Chondrocyte (in vitro differentiated cells): ENCODE data around the gene ZNF605. TPM values are rescaled to one million over a fixed set of nuclear protein-coding genes. Genes with fewer than 3 reads are reported as not detected.
"Not testable (repeated sequence)": the region's sequence is repeated elsewhere in the genome, so short reads cannot be mapped to it uniquely, and the experiment has no call there.

Source experiments
- DNase-seq: peaks from one replicate; pipeline ENCODE4 v3.0.0; 2021; ENCODE audit warnings: mixed read lengths, low spot score
- H3K27ac Mint-ChIP-seq: one replicate; pipeline ENCODE4 v1.8.0; 2021; ENCODE audit warnings: mild to moderate bottlenecking, moderate library complexity, mixed read lengths; ENCODE audit not compliant: unreplicated experiment
- H3K27me3 Mint-ChIP-seq: 2 replicates; pipeline ENCODE4 v1.8.0; 2021; ENCODE audit warnings: low read depth, mixed read lengths
- H3K36me3 Mint-ChIP-seq: 2 replicates; pipeline ENCODE4 v1.8.0; 2021; ENCODE audit warnings: low read depth, mixed read lengths
- H3K4me1 Mint-ChIP-seq: 2 replicates; pipeline ENCODE4 v1.8.0; 2021; ENCODE audit warnings: low read depth, mild to moderate bottlenecking, mixed read lengths
- H3K4me3 Mint-ChIP-seq: one replicate; pipeline ENCODE4 v1.8.0; 2021; ENCODE audit warnings: mild to moderate bottlenecking, moderate library complexity, mixed read lengths; ENCODE audit not compliant: unreplicated experiment
- H3K9me3 Mint-ChIP-seq: 2 replicates; pipeline ENCODE4 v1.8.0; 2021; ENCODE audit warnings: low read depth, mixed read lengths
- total RNA-seq: library from RNA; stranded (reverse); gene quantifications from 3 replicates; pipeline ENCODE4 v1.2.1, GENCODE V29; 2021
- TF ChIP-seq, protein P1 (sequence below): fragments of 200-600 bp; sonication (generic); IDR thresholded peaks from 2 replicates; pipeline ENCODE4 v1.5.0; 2021; ENCODE audit warnings: antibody characterized with exemption, mild to moderate bottlenecking, moderate library complexity

ZNF605 gene
- total RNA-seq, 1 donor from 2014 or later = 18.1 TPM

DNA sequence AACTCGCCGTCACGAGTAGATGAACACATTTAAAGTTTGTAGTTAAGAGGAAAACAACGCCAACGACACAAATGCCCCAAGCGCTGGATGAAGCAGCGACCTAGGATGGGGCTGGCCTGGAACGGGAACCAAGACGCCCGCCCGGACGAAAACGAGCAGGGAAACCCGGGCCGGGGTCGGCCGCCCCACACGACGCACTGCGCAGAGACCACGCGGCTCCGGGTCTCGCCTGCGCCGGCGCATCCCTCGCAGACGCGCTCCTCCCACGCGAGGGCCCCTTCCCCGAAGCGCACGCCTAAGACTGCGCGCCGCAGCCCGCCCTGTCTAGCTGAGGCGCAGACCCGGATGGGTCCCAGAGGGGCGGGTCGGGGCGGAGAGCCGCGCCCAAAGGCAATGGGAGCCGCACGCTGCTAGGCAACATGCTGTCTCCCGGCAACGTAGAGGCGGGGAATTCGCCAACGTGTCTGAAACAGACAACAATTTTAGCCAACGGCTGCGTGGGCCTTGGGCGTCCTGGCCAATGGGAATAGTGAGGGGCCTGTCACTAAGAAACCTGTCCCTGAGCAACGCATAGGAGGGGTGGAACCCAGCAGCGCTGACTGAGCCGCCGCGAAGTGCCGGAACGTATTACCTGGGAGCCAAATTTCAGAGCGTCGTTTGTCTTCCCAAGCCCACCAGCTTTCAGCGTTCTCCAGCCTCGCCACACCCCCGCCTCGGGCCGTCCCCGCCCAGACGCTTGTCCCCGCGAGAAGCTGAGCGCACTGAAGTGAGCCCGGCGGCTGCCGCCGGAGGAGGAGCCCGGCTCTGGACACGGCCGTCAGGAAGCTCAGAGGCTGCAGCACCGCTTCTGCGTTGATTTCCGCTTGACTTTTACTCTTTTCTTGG is 47.7 kb downstream of the ZNF605 start:
- DNase-seq = peak; percentile 98
- Mint-ChIP-seq H3K4me1 (no peaks in the 10 kb centered on the region), H3K27me3 (no peaks in the 10 kb centered on the region), H3K4me3 (peak overlapping the region; percentile 89), H3K36me3 (peaks cover 11% of the 10 kb centered on the region), H3K9me3 (peaks cover 18% of the 10 kb centered on the region), H3K27ac (peak overlapping the region; percentile 97)
- TF ChIP-seq, protein P1, sequence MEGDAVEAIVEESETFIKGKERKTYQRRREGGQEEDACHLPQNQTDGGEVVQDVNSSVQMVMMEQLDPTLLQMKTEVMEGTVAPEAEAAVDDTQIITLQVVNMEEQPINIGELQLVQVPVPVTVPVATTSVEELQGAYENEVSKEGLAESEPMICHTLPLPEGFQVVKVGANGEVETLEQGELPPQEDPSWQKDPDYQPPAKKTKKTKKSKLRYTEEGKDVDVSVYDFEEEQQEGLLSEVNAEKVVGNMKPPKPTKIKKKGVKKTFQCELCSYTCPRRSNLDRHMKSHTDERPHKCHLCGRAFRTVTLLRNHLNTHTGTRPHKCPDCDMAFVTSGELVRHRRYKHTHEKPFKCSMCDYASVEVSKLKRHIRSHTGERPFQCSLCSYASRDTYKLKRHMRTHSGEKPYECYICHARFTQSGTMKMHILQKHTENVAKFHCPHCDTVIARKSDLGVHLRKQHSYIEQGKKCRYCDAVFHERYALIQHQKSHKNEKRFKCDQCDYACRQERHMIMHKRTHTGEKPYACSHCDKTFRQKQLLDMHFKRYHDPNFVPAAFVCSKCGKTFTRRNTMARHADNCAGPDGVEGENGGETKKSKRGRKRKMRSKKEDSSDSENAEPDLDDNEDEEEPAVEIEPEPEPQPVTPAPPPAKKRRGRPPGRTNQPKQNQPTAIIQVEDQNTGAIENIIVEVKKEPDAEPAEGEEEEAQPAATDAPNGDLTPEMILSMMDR = no peak

DNA sequence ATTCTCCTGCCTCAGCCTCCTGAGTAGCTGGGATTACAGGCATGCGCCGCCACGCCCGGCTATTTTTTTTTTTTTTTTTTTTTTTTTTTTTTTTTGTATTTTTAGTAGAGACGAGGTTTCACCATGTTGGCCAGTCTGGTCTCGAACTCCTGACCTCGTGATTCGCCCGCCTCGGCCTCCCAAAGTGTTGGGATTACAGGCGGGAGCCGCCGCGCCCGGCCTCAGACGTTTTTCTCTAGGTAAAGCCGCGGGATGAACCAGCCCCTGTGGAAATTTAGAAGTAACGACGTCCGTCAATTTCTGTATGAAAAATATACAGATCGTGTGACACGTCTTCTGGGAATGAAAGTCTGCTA is 48.3 kb downstream of the ZNF605 start:
- peaks cover 16% of the 10 kb centered on the region for H3K9me3 Mint-ChIP-seq
- H3K4me1 Mint-ChIP-seq, DNase-seq, H3K27me3 Mint-ChIP-seq: not testable (repeated sequence)
- peak overlapping the region; percentile 89 for H3K4me3 Mint-ChIP-seq
- peak overlapping the region; percentile 92 for H3K27ac Mint-ChIP-seq
- peaks cover 12% of the 10 kb centered on the region for H3K36me3 Mint-ChIP-seq

DNA sequence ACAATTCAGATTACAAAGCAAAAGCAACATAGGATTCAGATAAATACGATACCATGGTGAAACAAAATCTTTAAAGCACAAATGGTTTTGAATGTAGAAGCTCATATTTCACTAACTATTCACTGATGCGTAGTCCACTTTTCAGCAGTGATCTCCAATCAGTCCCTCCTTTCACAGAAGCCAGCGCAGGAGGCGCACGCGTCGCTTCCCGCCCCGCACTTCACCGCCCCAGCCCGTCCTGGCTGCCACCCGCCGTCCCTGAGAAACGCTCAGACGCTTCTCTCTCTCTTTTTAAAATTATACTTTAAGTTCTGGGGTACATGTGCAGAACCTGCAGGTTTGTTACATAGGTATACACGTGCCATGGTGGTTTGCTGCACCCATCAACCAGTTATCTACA is 48.9 kb downstream of the ZNF605 start:
- Mint-ChIP-seq H3K4me1 (no peaks in the 10 kb centered on the region), H3K27ac (no peak overlapping the region), H3K9me3 (peaks cover 14% of the 10 kb centered on the region), H3K27me3 (no peaks in the 10 kb centered on the region), H3K4me3 (peak overlapping the region; percentile 31), H3K36me3 (peaks cover 12% of the 10 kb centered on the region)
- TF ChIP-seq, protein P1 = no peak
- no peak for DNase-seq

DNA sequence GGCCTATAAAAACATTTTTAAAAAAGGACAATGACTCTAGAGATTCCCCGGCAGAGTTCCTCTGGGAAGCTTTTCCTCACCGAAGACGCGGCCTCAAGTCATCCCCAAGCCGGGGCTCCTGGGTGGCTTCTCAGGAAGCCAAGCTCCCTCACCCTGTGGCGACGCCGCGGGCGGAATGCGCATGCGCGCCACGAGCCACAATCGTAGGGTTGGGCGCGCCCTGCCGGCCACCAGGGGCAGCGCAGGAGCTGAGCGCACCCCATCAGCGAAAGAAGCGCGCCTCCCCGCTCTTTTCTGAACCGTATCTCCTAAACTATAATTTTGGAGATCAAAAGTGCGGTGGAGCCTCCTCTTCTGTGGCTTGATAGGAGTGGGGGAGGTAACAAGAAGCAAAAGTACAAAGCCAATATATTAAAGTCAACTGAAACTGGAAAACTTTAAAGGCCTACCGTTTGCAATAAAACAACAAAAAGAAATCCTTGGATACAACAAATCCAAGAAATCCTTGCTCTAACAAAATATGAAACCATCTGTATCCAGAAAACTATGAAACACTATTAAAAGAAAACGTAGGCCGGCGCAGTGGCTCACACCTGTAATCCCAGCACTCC is 51.3 kb downstream of the ZNF605 start:
- Mint-ChIP-seq H3K4me1 (no peaks in the 10 kb centered on the region), H3K4me3 (peak overlapping the region; percentile 47), H3K9me3 (peaks cover 2% of the 10 kb centered on the region), H3K36me3 (peaks cover 2% of the 10 kb centered on the region), H3K27ac (no peak overlapping the region), H3K27me3 (no peaks in the 10 kb centered on the region)
- no peak for DNase-seq
- TF ChIP-seq, protein P1 = peak; percentile 74

DNA sequence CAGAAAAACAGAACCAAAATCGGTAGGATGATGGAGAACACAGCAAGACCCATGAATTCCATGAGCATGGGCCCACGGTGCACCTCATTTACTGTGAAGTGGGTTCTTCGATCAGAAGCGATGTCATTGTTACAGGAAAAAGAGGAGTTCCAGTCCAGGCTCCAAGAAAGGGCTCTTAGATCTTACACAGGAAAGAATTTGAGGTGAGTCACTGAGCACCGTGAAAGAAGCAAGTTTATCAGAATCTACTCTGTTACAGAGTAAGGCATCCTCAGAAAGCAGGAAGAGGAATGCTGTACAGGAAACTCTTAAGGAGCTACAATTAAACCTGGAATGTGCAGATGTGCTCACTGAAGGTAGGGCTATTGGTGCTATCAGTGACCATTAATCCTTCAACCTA is 57.1 kb downstream of the ZNF605 start:
- H3K4me3 Mint-ChIP-seq = no peak overlapping the region
- H3K4me1 Mint-ChIP-seq = no peaks in the 10 kb centered on the region
- peaks cover 2% of the 10 kb centered on the region for H3K36me3 Mint-ChIP-seq
- no peak for DNase-seq
- no peaks in the 10 kb centered on the region for H3K27me3 Mint-ChIP-seq
- H3K9me3 Mint-ChIP-seq = no peaks in the 10 kb centered on the region
- no peak overlapping the region for H3K27ac Mint-ChIP-seq
- TF ChIP-seq, protein P1 = no peak
